WTC11 (cell line): ENCODE measurements around the gene C8B.

Source experiments
- EMX1 ChIP-seq: fragments of 250-450 bp; sonication (Bioruptor Pico); IDR thresholded peaks from 2 replicates; pipeline ENCODE4 v1.8.0; 2021; ENCODE audit warnings: mild to moderate bottlenecking
- ETV6 ChIP-seq: sonication (generic); formaldehyde crosslinking; IDR thresholded peaks from 2 replicates; pipeline ENCODE4 v1.8.1; 2022; ENCODE audit warnings: mild to moderate bottlenecking, missing genetic modification reagents
- TP53 ChIP-seq: sonication (generic); formaldehyde crosslinking; IDR thresholded peaks from 2 replicates; pipeline ENCODE4 v1.8.1; 2023; ENCODE audit warnings: mild to moderate bottlenecking, missing genetic modification reagents
- TF ChIP-seq, protein P1 (sequence below): fragments of 200-600 bp; IDR thresholded peaks from 2 replicates; pipeline ENCODE4 v1.8.0; 2022; ENCODE audit warnings: antibody characterized with exemption

- no peak for TF ChIP-seq ETV6
- TF ChIP-seq, protein P1, sequence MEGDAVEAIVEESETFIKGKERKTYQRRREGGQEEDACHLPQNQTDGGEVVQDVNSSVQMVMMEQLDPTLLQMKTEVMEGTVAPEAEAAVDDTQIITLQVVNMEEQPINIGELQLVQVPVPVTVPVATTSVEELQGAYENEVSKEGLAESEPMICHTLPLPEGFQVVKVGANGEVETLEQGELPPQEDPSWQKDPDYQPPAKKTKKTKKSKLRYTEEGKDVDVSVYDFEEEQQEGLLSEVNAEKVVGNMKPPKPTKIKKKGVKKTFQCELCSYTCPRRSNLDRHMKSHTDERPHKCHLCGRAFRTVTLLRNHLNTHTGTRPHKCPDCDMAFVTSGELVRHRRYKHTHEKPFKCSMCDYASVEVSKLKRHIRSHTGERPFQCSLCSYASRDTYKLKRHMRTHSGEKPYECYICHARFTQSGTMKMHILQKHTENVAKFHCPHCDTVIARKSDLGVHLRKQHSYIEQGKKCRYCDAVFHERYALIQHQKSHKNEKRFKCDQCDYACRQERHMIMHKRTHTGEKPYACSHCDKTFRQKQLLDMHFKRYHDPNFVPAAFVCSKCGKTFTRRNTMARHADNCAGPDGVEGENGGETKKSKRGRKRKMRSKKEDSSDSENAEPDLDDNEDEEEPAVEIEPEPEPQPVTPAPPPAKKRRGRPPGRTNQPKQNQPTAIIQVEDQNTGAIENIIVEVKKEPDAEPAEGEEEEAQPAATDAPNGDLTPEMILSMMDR, result no peak
- no peak for TF ChIP-seq EMX1 (CRISPR knock-in tag)
- no peak for TF ChIP-seq TP53
Observed at GRCh38 chr1:56992318-56993125, 26.7 kb upstream of the C8B start.
